ENCODE data around the gene THSD1. TPM values are rescaled to one million over a fixed set of nuclear protein-coding genes. Genes with fewer than 3 reads are reported as not detected.

The THSD1 gene
- total RNA-seq, 1 donor from 2014 or later, result 14.9 TPM

Other genes starting within 250 kb of the THSD1 start
- gene NEK3, start 246.6 kb downstream of the THSD1 start, total RNA-seq, result 10.9 TPM
- 45.0 TPM for gene VPS36, start 44.5 kb upstream of the THSD1 start, total RNA-seq
- 10.4 TPM for gene CKAP2, start 49.3 kb upstream of the THSD1 start, total RNA-seq
- 5.7 TPM for gene HNRNPA1L2, start 236.3 kb upstream of the THSD1 start, total RNA-seq
- 42.3 TPM for gene SUGT1, start 246.7 kb upstream of the THSD1 start, total RNA-seq